Upper lobe of left lung (tissue), 6 donors: ENCODE measurements around the gene NEURL4. TPM values are rescaled to one million over a fixed set of nuclear protein-coding genes. Genes with fewer than 3 reads are reported as not detected.

ENCODE experiments used
- ATAC-seq, 2 donors: fragments of 200-7000 bp; cut with Tn5 transposase; one replicate each; pipeline ENCODE4 v1.9.1; 2022; ENCODE audit warnings: mild to moderate bottlenecking in 2 of 2, moderate library complexity in 2 of 2; ENCODE audit not compliant: low FRiP score in 2 of 2
- DNase-seq, 2 donors: peaks; one replicate each; pipeline ENCODE4 v3.0.0-alpha.2; 2019 to 2020
- H3K27ac ChIP-seq, 4 donors: fragments of 200-600 bp; sonication (generic); one replicate each; pipeline ENCODE4 v1.5.1; 2016 to 2019
- H3K27me3 ChIP-seq, 4 donors: fragments of 200-600 bp; sonication (generic); one replicate each; pipeline ENCODE4 v1.5.1; 2017 to 2019
- H3K36me3 ChIP-seq, 4 donors: fragments of 200-600 bp; sonication (generic); one replicate each; pipeline ENCODE4 v1.5.1; 2016 to 2019
- H3K4me1 ChIP-seq, 4 donors: fragments of 200-600 bp; sonication (generic); one replicate each; pipeline ENCODE4 v1.5.1; 2018 to 2019
- H3K4me3 ChIP-seq, 4 donors: fragments of 200-600 bp; sonication (generic); one replicate each; pipeline ENCODE4 v1.5.1; 2017 to 2019; ENCODE audit warnings: mild to moderate bottlenecking in 2 of 4, moderate library complexity in 1 of 4
- H3K9me3 ChIP-seq, 4 donors: fragments of 200-600 bp; sonication (generic); one replicate each; pipeline ENCODE4 v1.5.1; 2018 to 2019
- CTCF ChIP-seq, 6 experiments: fragments of 450-650 bp in 4 of 6; fragments of 200-600 bp in 2 of 6; sonication (generic) in 2 of 6; IDR thresholded peaks; one replicate each; pipeline ENCODE4 v1.5.1; 2016 to 2019; ENCODE audit warnings: antibody characterized with exemption in 6 of 6
- EP300 ChIP-seq, 4 donors: sonication (generic); formaldehyde crosslinking; IDR thresholded peaks; one replicate each; pipeline ENCODE4 v1.5.1; 2017; ENCODE audit warnings: antibody characterized with exemption in 4 of 4, control low read depth in 2 of 4
- POLR2A ChIP-seq, 4 donors: fragments of 450-650 bp; IDR thresholded peaks; one replicate each; pipeline ENCODE4 v1.5.1; 2016 to 2017; ENCODE audit warnings: antibody characterized with exemption in 4 of 4, mild to moderate bottlenecking in 2 of 4
- POLR2AphosphoS5 ChIP-seq, 2 donors: sonication (generic); formaldehyde crosslinking; IDR thresholded peaks; one replicate each; pipeline ENCODE4 v1.5.1; 2017; ENCODE audit warnings: antibody characterized with exemption in 2 of 2
- WGBS, 2 donors: methylation state at CpG; one replicate each; pipeline ENCODE4 v1.1.5; 2017 to 2018; 5-methylcytosine and 5-hydroxymethylcytosine counted together
- total RNA-seq, 6 donors: library from RNA; depleted of rRNA in 4 of 6; stranded (reverse); fragments of >200 nt in 4 of 6; gene quantifications; one replicate each; pipeline versions ENCODE4 v1.1.0 to v1.2.1, GENCODE V29; 2016 to 2021
- donor health status: DM: no; HTN: no; CAD: no; lungs with moderate emphysema.
- donor health status: DM: no; HTN: yes; CAD: no; lungs with severe emphysema.

NEURL4 gene
- total RNA-seq, 6 donors from 2014 or later = 14.2 to 77.5 (median 37.5) TPM

DNA sequence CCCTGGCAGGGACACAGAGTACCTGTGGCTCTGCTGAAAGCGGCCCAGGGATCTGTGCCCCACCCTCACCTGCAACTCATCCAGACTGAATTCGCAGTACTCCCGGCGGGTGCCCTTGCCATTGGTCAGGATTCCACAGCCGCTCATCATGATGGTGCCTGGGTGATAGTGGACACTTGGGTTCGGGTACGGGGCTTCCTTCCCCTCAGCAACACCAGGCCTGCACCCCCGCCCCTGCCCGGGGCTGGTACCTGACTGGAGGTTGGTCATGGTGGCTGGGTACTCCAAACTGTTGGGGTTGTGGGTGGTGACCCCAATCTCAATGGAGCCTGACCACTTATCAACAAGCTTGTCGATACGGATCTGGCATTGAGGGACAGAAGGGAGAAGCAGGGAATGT, 2.9 kb downstream of the NEURL4 start:
- Histone ChIP-seq H3K36me3 (peaks cover 15 to 64% (median 47%) of the 10 kb centered on the region in 4 donors), H3K4me1 (peaks cover 13 to 26% (median 15%) of the 10 kb centered on the region in 4 donors), H3K4me3 (no peak overlapping the region), H3K9me3 (no peaks in the 10 kb centered on the region), H3K27me3 (no peaks in the 10 kb centered on the region), H3K27ac (no peak overlapping the region)
- ATAC-seq (no peak), DNase-seq (peak in 1 of 2 donors; percentile 57)
- 90 to 95% methylated on average over 10 of the region's 11 CpGs for WGBS, 2 donors
- TF ChIP-seq EP300 (IDR thresholded peaks at IDR 0.05) (no peak), POLR2A (IDR thresholded peaks at IDR 0.05) (no peak), CTCF (IDR thresholded peaks at IDR 0.05) (no peak), POLR2AphosphoS5 (IDR thresholded peaks at IDR 0.05) (no peak)

DNA sequence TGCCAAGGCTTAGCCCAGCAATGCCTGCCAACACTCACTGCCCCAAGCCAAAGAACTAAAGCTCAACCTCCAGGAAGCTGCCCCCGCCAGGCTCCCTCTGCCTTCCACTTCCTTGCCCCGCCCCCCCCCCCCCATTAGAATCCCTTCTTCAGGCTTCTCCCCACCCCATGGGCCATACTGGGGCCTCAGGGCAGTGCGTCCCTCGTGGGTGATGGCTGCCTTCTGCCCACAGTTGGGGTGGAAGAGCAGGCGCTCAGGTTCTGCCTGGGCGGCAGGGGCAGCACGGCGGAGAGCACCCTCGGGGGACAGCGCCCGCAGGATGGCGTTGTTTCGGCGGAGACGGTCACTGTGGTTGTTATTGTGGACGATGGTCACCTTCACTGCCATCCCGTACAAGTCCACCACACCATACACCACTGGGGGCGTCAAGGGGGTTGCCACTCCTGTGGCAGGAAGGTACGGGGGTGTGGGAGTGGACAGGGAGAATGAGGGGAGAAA, 4.1 kb downstream of the NEURL4 start:
- ATAC-seq = no peak
- Histone ChIP-seq H3K27me3 (no peaks in the 10 kb centered on the region), H3K4me1 (peaks cover 8 to 19% (median 9%) of the 10 kb centered on the region in 4 donors), H3K27ac (no peak overlapping the region), H3K4me3 (no peak overlapping the region), H3K9me3 (no peaks in the 10 kb centered on the region), H3K36me3 (peaks cover 15 to 75% (median 57%) of the 10 kb centered on the region in 4 donors)
- WGBS, 2 donors = 93 to 94% methylated on average over 15 to 18 of the region's 19 CpGs
- no peak for TF ChIP-seq EP300 (IDR thresholded peaks at IDR 0.05)
- no peak for TF ChIP-seq POLR2A (IDR thresholded peaks at IDR 0.05)
- no peak for TF ChIP-seq CTCF (IDR thresholded peaks at IDR 0.05)
- no peak for TF ChIP-seq POLR2AphosphoS5 (IDR thresholded peaks at IDR 0.05)
- peak in 1 of 2 donors; percentile 60 for DNase-seq

DNA sequence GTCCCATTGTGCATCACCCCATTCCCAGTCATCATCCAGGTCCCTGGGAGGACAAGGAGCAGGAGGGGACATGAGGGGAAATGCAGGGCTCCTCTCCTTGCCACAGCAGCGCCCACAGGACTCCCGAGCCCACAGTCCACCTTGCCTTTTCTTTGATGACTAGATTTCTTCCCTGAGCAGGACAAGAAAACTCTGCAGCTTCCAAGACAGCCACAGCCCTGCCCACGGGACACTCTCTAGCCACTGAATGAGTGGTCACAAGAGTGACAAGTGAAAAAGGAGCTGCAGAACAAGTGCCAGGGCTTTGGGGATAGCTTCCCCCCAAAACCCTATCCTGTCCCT, 4.7 kb downstream of the NEURL4 start:
- no peak for ATAC-seq
- Histone ChIP-seq H3K27me3 (no peaks in the 10 kb centered on the region), H3K4me3 (no peak overlapping the region), H3K36me3 (peaks cover 15 to 77% (median 58%) of the 10 kb centered on the region in 4 donors), H3K9me3 (no peaks in the 10 kb centered on the region), H3K27ac (no peak overlapping the region), H3K4me1 (peaks cover 8 to 17% (median 9%) of the 10 kb centered on the region in 4 donors)
- DNase-seq = no peak
- no peak for TF ChIP-seq EP300 (IDR thresholded peaks at IDR 0.05)
- TF ChIP-seq CTCF (IDR thresholded peaks at IDR 0.05) = peak in 1 of 6 experiments; percentile 13
- 92 to 97% methylated on average over 3 of the region's 3 CpGs for WGBS, 2 donors

- peak in 1 of 2 donors; percentile 61 for ATAC-seq
- Histone ChIP-seq H3K36me3 (peaks cover 15 to 81% (median 60%) of the 10 kb centered on the region in 4 donors), H3K4me1 (peaks cover 8 to 16% (median 9%) of the 10 kb centered on the region in 4 donors), H3K4me3 (no peak overlapping the region), H3K27me3 (no peaks in the 10 kb centered on the region), H3K27ac (no peak overlapping the region), H3K9me3 (no peaks in the 10 kb centered on the region)
- WGBS, 2 donors = 69 to 93% methylated on average over 22 to 39 of the region's 39 CpGs
- TF ChIP-seq EP300 (IDR thresholded peaks at IDR 0.05) (no peak), POLR2A (IDR thresholded peaks at IDR 0.05) (no peak), CTCF (IDR thresholded peaks at IDR 0.05) (peak; percentile 78 to 87 (median 84))
- peak; percentile 58 to 95 for DNase-seq
Observed at GRCh38 chr17:7323731-7324437, 5.3 kb downstream of the NEURL4 start.
